HG02798 (cell line): ENCODE results near the gene ABCG1.

Experiments used
- ATAC-seq: cut with Tn5 transposase; IDR thresholded peaks from one replicate; pipeline ENCODE4 v1.9.1; 2021; ENCODE audit warnings: mild to moderate bottlenecking; ENCODE audit not compliant: unreplicated experiment, poor library complexity

The ABCG1 gene

DNA sequence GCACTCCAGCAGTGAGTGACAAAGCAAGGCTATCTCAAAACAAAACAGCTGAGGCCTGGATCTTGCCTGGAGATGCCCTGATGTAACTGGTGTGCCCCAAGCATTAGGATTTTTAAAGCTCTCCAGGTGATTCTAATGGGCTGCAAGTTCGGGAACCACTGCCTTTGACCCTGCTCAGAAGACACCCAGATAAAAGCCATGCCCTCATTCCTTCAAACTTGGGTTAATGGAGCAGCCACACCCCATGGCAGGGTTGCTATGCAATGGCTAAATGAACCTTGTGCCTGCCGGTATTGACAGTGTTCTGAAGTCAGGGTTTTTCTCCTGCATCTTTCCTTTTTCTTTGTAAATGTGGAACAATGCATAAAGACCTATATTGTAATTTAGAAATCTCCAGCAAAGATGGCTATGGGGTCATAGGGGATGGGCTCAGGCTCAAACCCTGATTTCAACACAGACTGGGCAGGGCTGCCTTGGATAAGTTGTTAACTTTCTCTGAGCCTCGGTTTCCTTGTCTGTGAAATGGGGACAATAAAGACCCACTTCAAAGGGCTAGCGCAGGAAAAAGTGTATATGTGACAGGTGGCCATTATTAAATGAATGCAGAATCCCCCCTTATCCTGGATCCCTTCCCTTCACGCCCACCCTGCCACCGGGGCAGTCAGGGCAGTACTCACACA, 95.8 kb downstream of the ABCG1 start:
- ATAC-seq, result no peak

DNA sequence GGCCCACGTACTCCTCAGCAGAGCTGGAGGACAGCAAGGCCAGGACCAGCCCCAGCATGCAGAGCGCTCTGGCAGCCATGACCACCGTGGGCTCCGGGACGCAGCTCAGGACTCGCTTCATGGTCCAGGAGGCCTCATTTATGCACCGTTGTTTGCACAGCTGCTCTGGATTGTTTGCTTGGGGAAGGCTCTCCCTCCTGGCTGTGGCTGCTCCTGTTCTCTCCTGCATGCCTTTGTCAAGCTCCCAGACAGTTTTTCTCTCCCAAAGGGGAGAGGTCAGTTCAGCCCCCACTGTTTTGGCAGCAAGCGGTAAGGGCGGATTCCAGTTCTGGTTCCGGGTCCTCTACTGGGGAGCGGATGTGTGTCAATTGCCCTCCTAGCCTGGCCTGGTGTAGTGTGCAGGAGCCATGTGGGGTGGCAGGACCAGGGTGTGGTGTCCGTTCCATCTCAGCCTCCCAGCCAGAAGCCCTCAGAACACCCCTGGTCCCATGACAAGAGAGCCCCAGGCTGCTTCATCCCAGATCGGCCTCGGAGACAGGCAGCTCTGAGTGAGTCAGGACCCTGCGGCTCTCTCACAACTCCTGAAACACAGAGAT, 96.5 kb downstream of the ABCG1 start, which contains the start of gene TFF3:
TFF3 (minus strand) TSS at position 114 of the 596 bp plus-strand sequence; CDS start at position 79, 35 bp downstream.
- ATAC-seq, result no peak

DNA sequence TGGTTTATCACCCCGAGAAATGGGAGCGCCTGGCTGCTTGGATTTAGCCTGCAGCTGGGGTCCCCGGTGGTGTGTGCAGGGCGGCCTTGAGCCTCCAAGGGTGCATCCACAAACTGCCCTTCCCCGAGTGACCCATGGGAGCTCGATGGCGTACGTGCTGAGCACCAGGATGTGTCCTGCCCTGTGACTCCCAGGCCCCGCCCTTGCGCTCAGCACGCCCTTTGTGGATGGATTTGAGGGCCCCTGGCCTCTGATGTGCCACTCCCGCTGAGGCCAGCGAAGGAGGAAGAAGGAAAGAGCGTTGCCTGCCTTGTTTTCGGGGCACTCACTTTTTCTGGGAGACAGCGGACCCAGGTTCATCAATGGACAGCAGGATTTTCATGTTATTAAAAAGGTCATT, 98.0 kb downstream of the ABCG1 start:
- ATAC-seq, result no peak

DNA sequence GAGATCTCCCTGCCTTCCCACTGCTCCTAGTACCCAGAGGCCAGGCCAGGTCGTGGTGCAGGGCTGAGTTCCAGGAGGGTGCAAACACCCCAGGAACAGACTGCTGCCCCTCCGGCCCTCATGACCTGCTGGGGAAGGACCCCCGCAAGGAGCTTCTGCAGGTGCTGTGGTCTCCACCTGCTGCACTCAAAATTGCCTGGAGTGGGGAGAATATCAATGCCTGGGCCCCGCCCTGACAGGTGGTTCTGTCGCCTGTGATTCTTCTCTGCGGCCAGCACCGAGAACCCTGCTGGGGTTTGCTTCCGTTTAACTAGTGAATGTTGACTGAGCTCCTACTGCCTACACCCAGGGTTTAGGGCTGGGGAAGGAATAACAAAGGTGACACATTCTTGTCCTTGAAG, 98.4 kb downstream of the ABCG1 start:
- ATAC-seq, result no peak

DNA sequence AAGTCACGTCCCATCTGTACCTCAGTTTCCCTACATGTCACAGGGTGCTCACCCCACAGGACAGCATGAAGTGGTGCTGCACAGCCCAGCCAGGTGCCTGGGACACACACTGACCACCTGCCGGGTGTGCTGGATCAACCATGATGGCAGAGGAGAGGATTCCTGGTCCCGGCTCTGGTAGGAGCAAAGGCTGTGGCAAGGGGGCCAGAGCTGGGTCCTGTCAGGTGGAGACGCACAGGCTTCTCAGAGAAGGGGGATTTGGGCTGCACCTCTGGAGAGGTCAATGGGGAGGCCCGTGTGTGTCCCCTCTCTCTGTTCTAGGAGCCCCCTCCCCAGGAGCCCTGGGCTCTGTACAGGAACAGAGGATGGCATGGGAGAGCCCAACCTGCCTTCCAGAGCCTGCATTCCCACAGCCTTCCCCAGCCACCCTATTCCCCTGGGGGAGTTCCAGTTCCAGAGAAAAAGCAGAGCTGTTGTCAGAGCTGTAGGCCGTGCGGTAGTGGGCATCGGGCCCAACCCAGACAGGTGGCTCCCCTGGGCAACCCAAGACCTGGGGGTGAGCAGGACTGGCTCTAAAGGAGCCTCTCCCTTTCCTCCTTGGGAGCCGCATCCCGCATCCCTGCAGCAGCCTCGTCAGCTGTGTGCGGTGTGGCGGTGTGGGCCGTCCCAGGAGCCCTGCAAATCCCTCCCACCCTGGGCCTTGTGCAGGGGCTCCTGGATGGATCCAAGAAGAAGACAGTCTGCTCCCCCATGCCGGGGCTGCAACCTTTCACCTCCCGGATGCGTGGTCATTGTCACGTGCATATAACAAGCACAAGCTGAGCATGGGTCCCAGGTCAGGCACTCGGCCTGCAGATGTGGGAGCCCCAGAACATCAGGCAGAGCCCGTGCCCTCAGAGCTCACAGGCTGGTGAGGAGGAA, 99.1 kb downstream of the ABCG1 start:
- ATAC-seq, result no peak

DNA sequence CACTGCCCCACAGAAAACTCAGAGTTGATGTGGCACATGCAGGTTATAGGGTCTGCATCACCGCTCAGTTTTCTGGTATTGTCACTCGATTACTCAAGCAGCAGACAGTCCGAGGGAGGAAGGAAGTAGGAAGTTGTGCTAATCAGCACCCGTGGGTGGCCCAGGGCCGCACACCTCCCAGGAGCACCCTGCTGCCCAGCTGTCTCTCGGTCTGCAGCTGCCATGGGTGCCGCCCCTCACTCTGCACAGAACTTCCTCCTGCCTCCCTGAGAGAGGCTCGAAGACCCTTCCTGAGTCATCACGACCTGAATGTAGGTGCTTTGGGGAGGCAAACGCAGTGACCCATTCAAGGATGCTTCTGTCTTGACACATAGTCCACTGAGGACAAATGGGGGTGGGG, 100.4 kb downstream of the ABCG1 start:
- no peak for ATAC-seq

DNA sequence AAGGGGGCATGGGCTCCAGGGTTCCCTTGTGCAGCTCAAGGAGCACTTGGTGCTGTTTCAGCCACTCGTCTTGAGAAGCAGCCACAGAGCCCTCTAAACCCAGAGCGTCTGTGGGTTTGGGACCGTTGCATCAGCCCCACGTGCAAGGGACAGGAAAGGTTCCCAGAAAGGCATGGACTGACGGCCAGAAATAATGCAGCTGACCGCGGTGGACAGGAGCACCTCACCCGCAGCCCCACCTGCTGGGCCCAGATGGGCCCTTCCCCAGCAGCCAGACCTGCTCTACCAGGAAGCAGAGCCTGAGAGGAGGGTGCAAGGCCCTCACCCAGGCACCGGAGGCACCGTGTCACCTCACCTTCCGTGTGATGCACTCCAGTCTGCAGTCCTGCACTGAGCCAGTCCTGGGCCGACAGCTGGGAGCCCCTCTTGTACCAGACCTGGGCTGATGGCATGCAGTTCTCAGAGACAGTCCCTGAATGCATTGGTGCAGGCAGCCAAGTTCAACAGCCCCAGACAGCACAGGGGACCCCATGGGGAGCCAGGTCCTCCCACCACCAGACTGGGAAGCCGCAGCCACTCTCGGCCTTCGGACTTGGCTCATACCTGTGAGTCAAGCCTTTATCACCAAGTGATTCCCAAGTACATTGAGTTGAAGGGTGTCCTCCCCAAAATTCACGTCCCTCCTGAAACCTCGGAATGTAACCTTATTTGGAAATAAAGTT, 101.1 kb downstream of the ABCG1 start:
- no peak for ATAC-seq

DNA sequence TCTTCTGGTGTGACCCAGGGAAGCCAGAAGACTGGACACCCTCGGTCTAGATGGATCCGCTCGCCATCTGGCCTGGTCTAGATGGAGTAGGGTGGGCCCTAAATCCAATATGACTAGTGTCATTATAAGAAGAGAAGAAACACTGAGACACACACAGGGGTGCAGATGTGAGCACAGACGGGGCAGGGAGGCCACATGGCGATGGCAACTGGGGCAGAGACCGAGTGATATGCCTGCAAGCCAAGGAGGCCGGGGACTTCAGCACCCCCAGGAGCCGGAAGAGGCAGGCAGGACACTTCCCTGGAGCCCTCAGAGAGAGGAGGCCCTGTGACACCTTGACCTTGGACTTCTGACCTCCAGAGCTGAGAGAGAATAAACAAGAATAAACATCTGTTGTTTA, 101.9 kb downstream of the ABCG1 start:
- ATAC-seq, result no peak

DNA sequence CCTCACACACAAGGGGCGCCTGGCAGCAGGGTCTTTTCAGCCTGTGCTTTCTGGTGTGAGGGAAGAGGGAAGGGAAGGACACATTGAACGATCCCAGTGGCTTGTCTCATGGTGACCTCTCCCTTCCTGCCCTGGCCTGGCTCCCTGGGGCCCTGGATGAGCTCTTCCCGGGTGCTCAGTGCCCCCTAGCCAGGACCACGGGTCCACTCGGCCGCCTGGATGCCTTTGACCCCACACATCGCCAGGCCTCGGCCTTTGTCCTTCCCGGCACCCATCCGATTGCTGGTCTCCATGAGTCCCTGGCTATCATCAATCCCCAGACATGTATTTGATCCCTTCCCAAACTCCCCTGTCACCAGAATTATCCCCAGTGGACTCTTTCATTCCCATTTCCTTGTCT, 102.3 kb downstream of the ABCG1 start:
- ATAC-seq, result no peak

DNA sequence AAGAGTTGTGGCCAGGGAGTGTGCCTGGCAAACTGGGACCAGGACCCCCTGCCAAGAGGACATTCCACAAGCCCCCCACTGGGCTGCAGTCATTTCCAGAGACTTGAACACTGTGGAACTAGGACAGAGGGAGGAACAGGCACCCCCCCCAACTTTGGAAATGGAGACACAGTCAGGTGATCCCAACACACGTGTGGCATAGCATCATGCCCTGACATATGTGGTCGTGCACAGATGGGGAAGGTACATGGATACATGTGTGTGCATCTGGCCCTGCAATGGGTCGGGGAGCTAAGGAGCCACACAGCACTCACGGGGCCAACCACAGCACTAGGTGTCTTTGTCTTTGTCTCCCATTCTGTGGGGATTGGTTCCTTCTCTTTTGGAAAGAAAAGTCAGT, 102.9 kb downstream of the ABCG1 start:
- ATAC-seq, result no peak

DNA sequence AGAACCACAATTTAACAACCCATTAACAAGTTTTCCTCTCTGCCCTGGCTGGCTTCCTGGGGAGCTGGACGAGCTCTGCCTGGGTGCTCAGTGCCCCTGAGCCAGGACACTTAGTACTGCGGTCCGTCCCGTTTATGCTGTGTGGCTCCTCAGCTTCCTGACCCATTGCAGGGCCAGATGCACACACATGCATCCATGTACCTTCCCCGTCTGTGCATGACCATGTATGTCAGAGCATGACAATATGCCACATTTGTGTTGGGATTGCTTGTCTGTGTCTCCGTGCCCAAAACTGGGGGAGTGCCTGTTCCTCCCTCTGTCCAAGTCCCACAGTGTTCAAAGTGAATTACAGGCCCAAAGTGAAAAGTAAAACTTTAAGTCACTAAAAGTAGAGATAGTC, 106.0 kb downstream of the ABCG1 start:
- no peak for ATAC-seq

DNA sequence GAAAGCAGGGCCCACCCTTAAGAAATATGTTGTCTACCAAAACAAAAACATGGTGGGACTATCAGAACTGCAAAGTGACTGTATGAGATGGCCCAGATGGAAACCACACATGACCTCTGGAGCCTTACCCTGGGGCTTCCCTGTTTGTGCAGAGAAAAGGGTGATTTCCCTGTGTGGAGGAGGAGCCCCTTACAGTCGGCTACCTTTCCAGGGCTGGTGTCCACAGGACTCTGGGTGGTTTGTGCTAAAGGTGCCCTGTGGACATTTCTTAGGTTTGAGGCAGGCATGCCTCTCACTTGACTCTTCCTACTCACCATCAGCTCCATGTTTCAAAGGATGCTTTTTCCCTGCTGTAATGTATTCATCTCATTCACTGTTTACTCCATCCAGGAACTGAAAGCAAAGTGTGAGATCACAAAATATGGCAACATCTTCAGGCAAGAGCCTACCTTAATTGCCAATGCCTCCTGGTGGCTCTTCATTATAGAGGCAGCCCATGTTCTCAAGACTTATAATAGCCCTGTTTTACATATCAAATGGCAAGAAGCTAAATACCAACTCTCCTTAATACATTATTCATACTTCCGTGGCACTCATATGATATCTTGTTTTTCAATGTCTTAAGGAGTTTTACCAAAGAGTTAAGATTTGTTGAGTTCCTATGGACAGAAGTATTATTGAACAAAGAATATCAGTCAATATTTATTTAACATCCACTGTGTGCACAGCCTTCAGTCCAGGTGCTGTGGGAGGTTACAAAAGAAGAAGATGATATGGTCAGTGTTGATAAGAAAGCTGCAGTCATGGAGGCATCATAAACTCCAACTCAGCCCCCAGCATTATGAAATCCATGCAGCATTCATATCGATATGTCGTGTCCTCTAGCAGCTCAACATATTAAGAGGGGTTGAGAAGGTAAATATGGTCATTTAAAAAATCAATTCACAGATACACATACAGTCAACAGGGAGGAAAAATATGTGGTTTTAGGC, 111.7 kb downstream of the ABCG1 start:
- no peak for ATAC-seq

DNA sequence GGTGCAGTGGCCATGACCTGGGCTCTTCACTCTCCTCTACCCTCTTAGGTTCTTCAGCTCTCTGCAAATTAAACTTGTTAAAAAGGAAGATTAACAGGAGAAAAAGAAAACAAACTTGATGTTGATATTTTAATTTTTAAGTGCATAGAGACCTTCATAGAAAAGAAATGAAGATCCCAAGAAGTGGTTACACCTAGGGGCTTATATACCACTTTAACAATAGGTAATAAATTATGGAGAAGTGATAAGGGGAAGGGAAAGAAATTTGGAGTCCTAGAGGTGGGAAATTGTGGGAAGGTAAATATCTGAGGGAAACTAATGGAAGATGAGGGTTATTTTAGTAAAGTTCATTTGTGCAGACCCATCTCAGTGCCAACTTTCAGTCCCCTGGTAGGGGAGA, 112.7 kb downstream of the ABCG1 start:
- no peak for ATAC-seq

DNA sequence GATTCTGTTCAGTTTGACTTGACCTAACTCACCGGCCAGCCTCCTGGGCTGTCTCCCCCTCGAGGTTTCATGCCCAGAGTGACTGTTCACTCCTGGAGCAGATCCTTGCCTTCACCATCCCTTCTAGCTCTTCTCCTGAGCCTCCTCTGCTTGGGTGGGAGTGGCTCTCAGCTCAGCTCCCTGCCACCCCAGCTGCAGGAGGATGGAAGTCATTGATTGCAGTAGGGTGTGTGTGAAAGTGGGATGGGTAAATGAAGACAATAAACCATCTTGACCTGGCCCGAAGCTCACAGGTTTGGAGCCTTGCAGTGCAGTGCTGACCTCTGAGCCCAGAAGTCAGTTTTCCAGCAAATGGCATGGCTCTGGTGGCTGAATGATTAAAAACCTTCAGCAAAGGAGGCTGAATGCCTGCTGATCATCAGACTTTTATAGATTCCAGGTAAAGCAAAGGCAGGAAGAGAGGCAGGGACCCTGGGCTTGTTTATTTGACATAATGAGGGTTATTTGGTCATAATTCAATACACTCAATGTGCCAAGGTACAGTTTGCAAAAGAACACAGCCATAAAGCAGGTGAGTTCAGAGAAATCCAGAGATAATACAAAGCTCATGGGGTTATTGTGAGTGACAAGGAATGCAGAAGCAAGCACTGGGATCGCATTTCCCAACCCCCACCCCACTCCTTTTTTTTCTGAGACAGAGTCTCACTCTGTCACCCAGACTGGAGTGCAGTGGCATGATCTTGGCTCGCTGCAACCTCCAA, 113.8 kb downstream of the ABCG1 start:
- ATAC-seq, result no peak

DNA sequence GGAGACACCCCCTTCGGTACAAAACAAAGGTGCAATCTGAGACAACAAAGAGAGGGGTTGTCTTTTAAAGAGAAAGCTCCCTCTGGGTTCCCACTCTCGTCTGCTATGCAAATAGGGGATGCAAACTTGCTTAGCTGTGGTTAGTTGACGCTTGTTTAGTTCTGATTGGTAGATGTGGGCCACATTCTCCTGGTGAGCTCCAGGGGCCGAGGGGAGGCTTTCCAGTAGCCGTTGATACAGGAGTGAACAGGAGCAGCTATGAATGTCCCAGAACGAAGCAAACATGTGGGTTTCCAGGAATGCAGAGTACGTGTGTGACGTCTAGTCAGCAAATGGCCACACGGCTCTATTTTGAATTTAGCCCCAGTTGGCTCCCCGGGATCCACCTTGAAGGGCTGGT, 117.1 kb downstream of the ABCG1 start:
- no peak for ATAC-seq

DNA sequence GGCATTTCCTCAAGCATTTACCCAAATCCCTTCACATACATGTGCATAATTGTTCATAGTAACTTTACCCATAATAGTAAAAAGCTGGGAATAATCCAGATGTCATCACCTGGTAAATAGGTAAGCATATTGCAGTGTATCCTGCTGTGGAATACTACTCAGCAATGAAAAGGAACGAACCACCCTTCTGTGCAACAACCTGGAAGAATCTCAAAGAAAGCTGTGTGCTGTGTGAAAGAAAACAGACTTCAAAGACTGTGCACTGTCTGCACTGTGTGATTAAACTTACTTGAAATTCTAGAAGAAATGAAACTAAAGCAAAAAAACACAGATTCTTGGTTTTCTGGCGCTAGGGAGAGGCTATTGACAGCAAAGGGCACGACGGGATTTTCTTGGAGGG, 118.3 kb downstream of the ABCG1 start:
- no peak for ATAC-seq

DNA sequence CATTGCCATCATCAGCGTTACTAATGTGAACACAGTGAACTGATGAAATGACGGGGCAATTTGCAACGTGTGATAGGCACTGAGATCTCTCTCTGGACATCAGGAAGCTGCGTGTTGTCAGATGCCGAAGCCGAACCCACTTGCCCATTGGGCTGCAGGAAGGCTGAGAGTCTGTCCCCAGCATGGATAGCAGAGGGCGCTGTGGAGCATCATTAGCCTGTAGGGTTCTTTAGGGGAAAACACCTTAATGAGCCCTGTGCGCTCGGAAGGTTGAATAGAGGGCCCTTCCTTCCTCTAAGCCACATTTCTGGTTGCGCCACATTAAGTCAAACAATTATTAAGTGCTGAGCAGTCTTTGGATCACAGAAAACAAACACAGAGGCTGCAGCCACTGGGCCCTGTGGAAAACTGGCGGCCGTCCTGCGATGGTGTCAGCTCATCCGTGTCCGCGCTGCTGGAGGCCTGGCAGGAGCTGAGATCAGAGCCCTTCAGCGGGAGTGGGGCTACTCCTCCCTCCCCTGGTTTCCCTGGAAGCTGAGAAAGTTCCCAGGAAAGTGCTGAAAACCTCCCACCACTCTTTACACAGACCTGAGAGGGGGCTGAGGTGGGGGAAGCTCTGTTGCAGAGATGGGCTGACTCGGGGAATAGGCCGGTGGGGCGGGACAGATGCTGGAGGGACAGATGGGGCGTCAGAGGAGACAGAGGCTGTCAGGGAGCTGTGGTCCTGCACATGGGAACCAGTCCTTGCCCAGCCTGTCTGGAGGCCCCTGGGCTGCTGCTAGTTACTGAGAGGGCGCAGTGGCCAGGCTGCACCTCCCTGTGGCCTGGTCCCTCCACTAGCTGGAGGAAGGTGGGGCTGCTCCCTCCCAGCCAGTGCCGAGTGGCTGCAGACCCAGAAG, 119.1 kb downstream of the ABCG1 start:
- no peak for ATAC-seq
